ENCODE results near the gene C1QTNF1.
A peak's percentile ranks its signal among the peaks of the same experiment; 100 is the strongest.

The C1QTNF1 gene

GRCh38 chr17:79041041-79041570 is 17.1 kb downstream of the C1QTNF1 start:
- DNase-seq (ENCODE audit: low read depth), result no peak

GRCh38 chr17:79041723-79042420 is 17.9 kb downstream of the C1QTNF1 start:
- DNase-seq (ENCODE audit: low read depth), result no peak

- no peak for DNase-seq (ENCODE audit: low read depth)
These were observed 18.6 kb downstream of the C1QTNF1 start for GRCh38 chr17:79042421-79043190.

- DNase-seq (ENCODE audit: low read depth), result no peak
These were observed 19.4 kb downstream of the C1QTNF1 start for GRCh38 chr17:79043191-79043930.

DNA sequence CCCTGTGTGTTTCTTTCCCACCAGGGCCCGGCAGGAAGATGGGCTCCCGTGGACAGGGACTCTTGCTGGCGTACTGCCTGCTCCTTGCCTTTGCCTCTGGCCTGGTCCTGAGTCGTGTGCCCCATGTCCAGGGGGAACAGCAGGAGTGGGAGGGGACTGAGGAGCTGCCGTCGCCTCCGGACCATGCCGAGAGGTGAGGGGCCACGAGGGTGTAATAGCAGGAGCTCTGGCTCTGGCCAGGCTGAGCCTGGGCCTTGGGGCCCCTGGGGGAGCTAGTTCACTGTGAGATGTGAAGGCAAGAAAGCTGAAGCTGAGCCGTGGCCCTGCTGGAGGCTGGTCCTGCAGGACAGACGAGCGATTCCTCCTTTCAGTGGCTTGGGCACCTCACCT is 20.0 kb downstream of the C1QTNF1 start:
- DNase-seq (ENCODE audit: low read depth), result no peak

- DNase-seq (ENCODE audit: low read depth), result no peak
These were observed 20.5 kb downstream of the C1QTNF1 start for GRCh38 chr17:79044462-79044861.

DNA sequence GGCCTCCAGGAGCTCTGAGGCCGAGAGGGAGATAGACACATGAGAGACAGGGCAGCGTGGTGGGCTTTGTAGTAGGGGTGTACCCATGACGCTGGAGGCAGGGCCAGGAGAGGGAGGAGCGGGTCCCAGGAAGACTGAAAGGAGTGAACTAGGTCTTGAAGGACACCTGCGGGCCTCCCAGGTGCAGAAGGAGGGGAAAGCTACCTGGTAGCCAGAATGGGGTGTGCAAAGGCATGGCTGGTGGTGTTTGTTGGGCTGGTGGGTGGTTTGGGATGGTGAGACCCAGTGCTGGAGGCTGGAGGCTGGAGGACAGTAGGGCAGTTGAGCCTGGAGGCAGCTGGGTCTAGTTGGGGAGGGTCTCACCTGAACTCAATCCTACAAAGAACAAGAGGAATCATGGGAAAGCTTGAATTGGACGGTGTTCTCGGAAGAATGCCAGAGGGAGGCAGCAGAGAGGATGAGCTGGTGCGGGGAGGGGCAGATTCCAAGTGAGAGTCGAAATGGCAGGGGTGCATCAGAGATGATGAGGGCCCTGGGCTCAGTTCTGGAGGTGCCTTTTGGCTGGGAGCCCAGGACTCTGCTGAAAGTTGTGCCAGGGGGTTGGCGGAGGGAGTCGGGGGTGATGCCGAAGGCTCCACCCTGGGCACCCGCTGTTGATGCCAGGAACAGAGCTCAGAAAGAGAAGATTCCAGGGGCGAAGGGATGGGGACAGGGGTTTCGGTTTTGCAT is 21.2 kb downstream of the C1QTNF1 start:
- DNase-seq (ENCODE audit: low read depth), result no peak

GRCh38 chr17:79045842-79046196 is 21.9 kb downstream of the C1QTNF1 start:
- no peak for DNase-seq (ENCODE audit: low read depth)

- DNase-seq (ENCODE audit: low read depth), result no peak
These were observed 22.4 kb downstream of the C1QTNF1 start for GRCh38 chr17:79046197-79046915.

- no peak for DNase-seq (ENCODE audit: low read depth)
These were observed 22.9 kb downstream of the C1QTNF1 start for GRCh38 chr17:79046916-79047280.

DNA sequence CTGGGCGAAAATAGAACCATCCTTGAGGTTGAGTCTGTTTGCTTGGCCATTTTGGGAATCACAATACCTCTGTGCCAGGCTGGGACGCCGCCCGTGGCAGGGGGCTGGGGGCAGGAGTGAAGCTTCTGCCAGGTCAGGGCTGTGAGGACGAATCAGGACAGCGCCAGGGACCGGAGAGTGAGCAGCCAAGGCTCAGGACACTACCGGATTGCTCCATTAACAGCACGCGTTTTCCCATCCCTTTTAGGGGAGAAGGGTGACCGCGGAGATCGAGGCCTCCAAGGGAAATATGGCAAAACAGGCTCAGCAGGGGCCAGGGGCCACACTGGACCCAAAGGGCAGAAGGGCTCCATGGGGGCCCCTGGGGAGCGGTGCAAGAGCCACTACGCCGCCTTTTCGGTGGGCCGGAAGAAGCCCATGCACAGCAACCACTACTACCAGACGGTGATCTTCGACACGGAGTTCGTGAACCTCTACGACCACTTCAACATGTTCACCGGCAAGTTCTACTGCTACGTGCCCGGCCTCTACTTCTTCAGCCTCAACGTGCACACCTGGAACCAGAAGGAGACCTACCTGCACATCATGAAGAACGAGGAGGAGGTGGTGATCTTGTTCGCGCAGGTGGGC is 23.4 kb downstream of the C1QTNF1 start:
- no peak for DNase-seq (ENCODE audit: low read depth)

- no peak for DNase-seq (ENCODE audit: low read depth)
These were observed 24.2 kb downstream of the C1QTNF1 start for GRCh38 chr17:79047923-79048825.

GRCh38 chr17:79048826-79049755 is 25.1 kb downstream of the C1QTNF1 start:
- no peak for DNase-seq (ENCODE audit: low read depth)

GRCh38 chr17:79049821-79050220 is 25.9 kb downstream of the C1QTNF1 start:
- DNase-seq (ENCODE audit: low read depth), result no peak

DNA sequence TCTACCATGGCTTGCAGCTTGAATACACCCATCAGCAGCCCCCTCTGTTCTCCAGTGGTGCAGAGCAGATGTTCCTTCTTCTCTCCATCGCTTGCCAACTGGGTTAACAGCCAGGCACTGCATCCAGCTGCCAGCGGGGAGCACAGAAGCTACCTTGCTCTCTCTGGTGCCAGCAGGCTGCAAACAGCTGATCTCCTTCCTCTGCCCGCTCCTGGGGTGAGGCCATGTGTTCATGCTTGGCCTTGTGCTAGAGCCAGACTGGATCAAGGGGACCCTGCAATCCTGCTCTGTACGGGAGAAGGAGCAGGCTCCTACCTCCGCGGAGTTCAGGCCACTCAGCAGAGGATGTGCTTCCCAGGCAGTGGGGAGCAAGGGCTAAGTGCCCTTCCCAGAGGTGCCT is 26.6 kb downstream of the C1QTNF1 start:
- no peak for DNase-seq (ENCODE audit: low read depth)

DNA sequence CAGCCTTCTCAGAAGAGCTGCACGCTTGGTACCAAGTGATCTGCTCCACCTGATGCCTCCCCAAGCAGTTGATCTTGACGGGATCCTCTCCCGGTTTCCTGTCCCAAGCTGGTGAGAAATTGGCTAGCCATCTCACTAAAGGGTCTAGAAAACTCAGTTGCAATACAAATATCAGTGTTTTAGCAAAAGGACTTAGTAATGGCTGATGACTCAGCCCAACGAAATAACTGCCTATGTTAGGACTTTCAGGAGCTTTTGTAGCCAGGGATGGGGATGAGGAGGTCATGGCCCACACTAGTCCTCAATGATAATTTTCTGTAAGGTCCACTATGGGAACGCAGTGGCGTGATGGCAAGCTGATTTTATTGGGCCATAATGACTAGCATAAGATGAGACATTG is 27.3 kb downstream of the C1QTNF1 start:
- no peak for DNase-seq (ENCODE audit: low read depth)

- DNase-seq (ENCODE audit: low read depth), result no peak
These were observed 28.2 kb downstream of the C1QTNF1 start for GRCh38 chr17:79052131-79052530.

GRCh38 chr17:79053251-79053925 is 29.4 kb downstream of the C1QTNF1 start:
- DNase-seq (ENCODE audit: low read depth), result peak; percentile 74
